HepG2 (cell line): ENCODE results near the gene LDLRAD4. TPM values are rescaled to one million over a fixed set of nuclear protein-coding genes. Genes with fewer than 3 reads are reported as not detected.

ENCODE experiments used
- ATAC-seq: fragments of 200-7000 bp; cut with Tn5 transposase; 3 replicates; pipeline ENCODE4 v1.9.1; 2020; ENCODE audit warnings: mild to moderate bottlenecking, moderate library complexity
- BruUV-seq: library from RNA; stranded (reverse); fragments of 400-500 nt; replicated peaks from 2 replicates; lab custom pipeline; 2021; lab: Mats Ljungman, UMichigan
- CTCF ChIA-PET: fragments of 300-600 bp; formaldehyde crosslinking; extraction: SDS; loops from one replicate; lab custom pipeline; 2021; ENCODE audit warnings: low total read pairs, inconsistent platforms, low intra/inter-chr PET ratio; lab: Yijun Ruan, JAX
- POLR2A ChIA-PET: fragments of 350-600 bp; sonication (Branson Sonifier 250); formaldehyde crosslinking; loops from one replicate; lab custom pipeline; 2020; ENCODE audit warnings: antibody characterized with exemption, inconsistent platforms; lab: Yijun Ruan, JAX
- DNase-seq: peaks from one replicate; pipeline ENCODE4 v3.0.0-alpha.2; 2015; ENCODE audit warnings: low spot score
- FAIRE-seq: peaks from 3 replicates; lab custom pipeline; 2011; peaks lifted over from hg19 to GRCh38; lab: Jason Lieb, UNC
- H2AFZ ChIP-seq: one replicate; pipeline ENCODE4 v1.6.1; 2011; ENCODE audit warnings: low read length, inconsistent platforms
- H3K27ac ChIP-seq: fragments of 300-600 bp; 3 replicates; pipeline ENCODE4 v1.8.0; 2011; ENCODE audit warnings: mixed run types, mild to moderate bottlenecking, mixed read lengths, low read length, inconsistent platforms; ENCODE audit not compliant: insufficient read depth; ENCODE audit errors: extremely low read length
- H3K27me3 ChIP-seq, 2 experiments: fragments of 200-600 bp in 1 of 2; 2 replicates in 1 of 2; 3 replicates in 1 of 2; pipeline versions ENCODE4 v1.6.0 to v1.8.0; 2011; ENCODE audit warnings: low read length in 2 of 2, mild to moderate bottlenecking in 2 of 2, moderate library complexity in 2 of 2, inconsistent platforms in 1 of 2; ENCODE audit not compliant: insufficient read depth in 2 of 2, control insufficient read depth in 1 of 2
- H3K36me3 ChIP-seq, 2 experiments: fragments of 200-600 bp in 1 of 2; replicated peaks in 1 of 2; 2 replicates in 1 of 2; 3 replicates in 1 of 2; pipeline versions ENCODE4 v1.5.1 to v1.8.0; 2011; ENCODE audit warnings: low read length in 2 of 2, inconsistent platforms in 1 of 2; ENCODE audit not compliant: insufficient read depth in 2 of 2, control insufficient read depth in 1 of 2
- H3K4me1 ChIP-seq: 2 replicates; pipeline ENCODE4 v1.5.1; 2012; ENCODE audit warnings: low read length, inconsistent platforms; ENCODE audit not compliant: insufficient read depth
- H3K4me2 ChIP-seq: 2 replicates; pipeline ENCODE4 v1.6.0; 2011; ENCODE audit warnings: low read depth, low read length, inconsistent platforms
- H3K4me3 ChIP-seq, 3 experiments: fragments of 200-600 bp in 1 of 3; sonication (generic), shearing (Covaris generic) in 1 of 3; replicated peaks in 1 of 3; 2 replicates each; pipeline ENCODE4 v1.5.1; 2011 to 2016; ENCODE audit warnings: low read length in 3 of 3, inconsistent platforms in 2 of 3, low read depth in 2 of 3, mild to moderate bottlenecking in 2 of 3, control low read depth in 1 of 3, mixed read lengths in 1 of 3; ENCODE audit not compliant: insufficient read depth in 1 of 3
- H3K79me2 ChIP-seq: one replicate; pipeline ENCODE4 v1.6.1; 2011; ENCODE audit warnings: low read length, inconsistent platforms; ENCODE audit not compliant: insufficient read depth
- H3K9ac ChIP-seq: 2 replicates; pipeline ENCODE4 v1.6.0; 2011; ENCODE audit warnings: mild to moderate bottlenecking, low read depth, low read length, inconsistent platforms; ENCODE audit not compliant: insufficient read depth
- H3K9me3 ChIP-seq: 2 replicates; pipeline ENCODE4 v1.5.1; 2012; ENCODE audit warnings: mild to moderate bottlenecking, low read length
- H4K20me1 ChIP-seq: 2 replicates; pipeline ENCODE4 v1.6.0; 2011; ENCODE audit warnings: inconsistent platforms, mild to moderate bottlenecking, low read length, moderate library complexity; ENCODE audit not compliant: insufficient read depth
- GABPA ChIP-seq, 2 experiments: IDR thresholded peaks; 2 replicates each; pipeline ENCODE4 v1.6.1; 2011 to 2016; ENCODE audit warnings: low read depth in 2 of 2, low read length in 1 of 2, missing biosample characterization in 1 of 2, missing genetic modification characterization in 1 of 2
- HNRNPL ChIP-seq: fragments of 200-400 bp; formaldehyde crosslinking; IDR thresholded peaks from 2 replicates; pipeline ENCODE4 v1.6.1; 2017; ENCODE audit warnings: mild to moderate bottlenecking, low read depth, low read length
- HOXA9 ChIP-seq: sonication (generic); formaldehyde crosslinking; IDR thresholded peaks from 2 replicates; pipeline ENCODE4 v1.8.1; 2022; ENCODE audit warnings: missing genetic modification reagents, mild to moderate bottlenecking, moderate library complexity, borderline replicate concordance
- NFAT5 ChIP-seq: sonication (generic); formaldehyde crosslinking; IDR thresholded peaks from 2 replicates; pipeline ENCODE4 v1.4.0; 2020; ENCODE audit warnings: missing genetic modification reagents
- NFIB ChIP-seq: sonication (generic); formaldehyde crosslinking; IDR thresholded peaks from 2 replicates; pipeline ENCODE4 v1.9.0; 2021; ENCODE audit warnings: missing genetic modification reagents, mild to moderate bottlenecking, borderline replicate concordance
- TBP ChIP-seq: sonication (generic); formaldehyde crosslinking; IDR thresholded peaks from 2 replicates; pipeline ENCODE4 v1.5.0; 2020; ENCODE audit warnings: missing genetic modification reagents
- ZBTB8A ChIP-seq: sonication (generic); formaldehyde crosslinking; IDR thresholded peaks from 2 replicates; pipeline ENCODE4 v1.4.0; 2020; ENCODE audit warnings: mild to moderate bottlenecking, low read depth, missing genetic modification reagents, borderline replicate concordance
- ZNF121 ChIP-seq: sonication (generic); formaldehyde crosslinking; IDR thresholded peaks from 2 replicates; pipeline ENCODE4 v1.5.0; 2020; ENCODE audit warnings: mild to moderate bottlenecking, missing genetic modification reagents
- ZNF143 ChIP-seq: sonication (generic); formaldehyde crosslinking; IDR thresholded peaks from 2 replicates; pipeline ENCODE4 v1.4.0; 2020; ENCODE audit warnings: missing genetic modification reagents
- ZNF17 ChIP-seq: sonication (generic); formaldehyde crosslinking; IDR thresholded peaks from 2 replicates; pipeline ENCODE4 v1.5.0; 2020; ENCODE audit warnings: mild to moderate bottlenecking, missing genetic modification reagents
- ZNF569 ChIP-seq: sonication (generic); formaldehyde crosslinking; IDR thresholded peaks from 2 replicates; pipeline ENCODE4 v1.5.0; 2020; ENCODE audit warnings: mild to moderate bottlenecking, missing genetic modification reagents, moderate library complexity, borderline replicate concordance
- ZNF639 ChIP-seq: conservative IDR thresholded peaks from 2 replicates; pipeline ENCODE4 v1.6.1; 2018; ENCODE audit warnings: missing genetic modification reagents
- ZNF713 ChIP-seq: sonication (generic); formaldehyde crosslinking; IDR thresholded peaks from 2 replicates; pipeline ENCODE4 v1.4.0; 2020; ENCODE audit warnings: mild to moderate bottlenecking, missing genetic modification reagents
- WGBS: methylation state at CpG from one replicate; pipeline ENCODE4 v1.1.6; 2017; ENCODE audit warnings: low lambda C conversion rate; 5-methylcytosine and 5-hydroxymethylcytosine counted together
- in situ Hi-C: cut with HindIII; loops from 2 replicates; pipeline ENCODE4 v1.10.0; 2017; ENCODE audit warnings: low pct_unique_long_range_greater_than_20kb; ENCODE audit not compliant: extremely low pct_ligation_motif_present
- intact Hi-C: fragments of 100-400 bp; cut with micrococcal nuclease; formaldehyde crosslinking; loops from one replicate; pipeline ENCODE4 v1.10.0; 2022; ENCODE audit not compliant: unreplicated experiment
- polyA plus RNA-seq, 8 experiments: library from polyadenylated mRNA; depleted of rRNA in 3 of 8; stranded (reverse) in 7 of 8; unstranded in 1 of 8; fragments of >200 nt; fragmentation: Illumina TruSeq in 4 of 8; extraction: Trizol in 4 of 8; gene quantifications; 2 replicates each; pipeline versions ENCODE4 v1.2.1 to v1.2.3, GENCODE V29; 2011 to 2016; ENCODE audit warnings: low read depth in 4 of 8, missing spikeins in 1 of 8, mixed read lengths in 1 of 8; ENCODE audit not compliant: insufficient read depth in 1 of 8
- total RNA-seq, 5 experiments: library from RNA; depleted of rRNA; stranded (reverse); fragments of >200 nt; fragmentation: Illumina TruSeq; extraction: Trizol; gene quantifications; 2 replicates each; pipeline ENCODE4 v1.2.3, GENCODE V29; 2016; ENCODE audit warnings: low read depth in 1 of 5

The LDLRAD4 gene
- total and polyA plus RNA-seq, 2 of the 13 experiments (the other 11 are each of a cell fraction or from before 2014, with no cell fraction given) = 13.6 to 20.9 TPM

- FAIRE-seq = no peak
- POLR2A ChIA-PET = no interaction called here
These were observed 386.2 kb downstream of the LDLRAD4 start for GRCh38 chr18:13604786-13605185.

GRCh38 chr18:13605477-13605876 is 386.9 kb downstream of the LDLRAD4 start:
- no peak overlapping the region for H3K9ac ChIP-seq
- WGBS = 80% methylated on average over 2 of the region's 5 CpGs
- H3K9me3 ChIP-seq = no peaks in the 10 kb centered on the region
- no peak overlapping the region for H3K27ac ChIP-seq
- H3K36me3 ChIP-seq = no peaks in the 10 kb centered on the region
- H3K4me2 ChIP-seq = no peak overlapping the region
- FAIRE-seq (no peak), ATAC-seq (no peak), DNase-seq (no peak)
- no peaks in the 10 kb centered on the region for H3K79me2 ChIP-seq
- no peaks in the 10 kb centered on the region for H3K4me1 ChIP-seq
- H3K4me3 ChIP-seq = no peak overlapping the region
- CTCF ChIA-PET = no interaction called here
- no TSS peak for BruUV-seq
- in situ Hi-C loops = no loop called here
- intact Hi-C loops = no loop called here
- H2AFZ ChIP-seq = no peak overlapping the region
- no peaks in the 10 kb centered on the region for H3K27me3 ChIP-seq
- POLR2A ChIA-PET = no interaction called here
- no peaks in the 10 kb centered on the region for H4K20me1 ChIP-seq
- TF ChIP-seq HNRNPL (no peak), ZBTB8A (CRISPR knock-in tag) (no peak), ZNF639 (no peak), NFIB (CRISPR knock-in tag) (no peak), ZNF569 (CRISPR knock-in tag) (no peak), GABPA (IDR thresholded peaks at IDR 0.05; ENCODE audit: low read depth, low read length) (no peak), GABPA (CRISPR knock-in tag; IDR thresholded peaks at IDR 0.05; ENCODE audit: low read depth) (no peak), TBP (CRISPR knock-in tag) (no peak), NFAT5 (CRISPR knock-in tag) (no peak), ZNF17 (CRISPR knock-in tag) (no peak)

More at GRCh38 chr18:13604786-13605185, 386.2 kb downstream of the LDLRAD4 start:
- DNase-seq (no peak), ATAC-seq (no peak)
- no peak for TF ChIP-seq HOXA9 (CRISPR knock-in tag)
- TF ChIP-seq ZNF143 (CRISPR knock-in tag) = no peak
- TF ChIP-seq ZNF121 (CRISPR knock-in tag) = no peak
- no peak for TF ChIP-seq ZNF713
- in situ Hi-C loops (no loop called here), intact Hi-C loops (no loop called here)
- no peak overlapping the region for H3K4me2 ChIP-seq
- H3K79me2 ChIP-seq = no peaks in the 10 kb centered on the region
- no peaks in the 10 kb centered on the region for H3K36me3 ChIP-seq
- no peak overlapping the region for H3K27ac ChIP-seq
- 92% methylated on average over 7 of the region's 7 CpGs for WGBS
- no peaks in the 10 kb centered on the region for H4K20me1 ChIP-seq
- H3K9ac ChIP-seq = no peak overlapping the region
- no peak overlapping the region for H2AFZ ChIP-seq
- no peaks in the 10 kb centered on the region for H3K27me3 ChIP-seq
- no peaks in the 10 kb centered on the region for H3K9me3 ChIP-seq
- no TSS peak for BruUV-seq
- H3K4me1 ChIP-seq = no peaks in the 10 kb centered on the region
- CTCF ChIA-PET = no interaction called here
- H3K4me3 ChIP-seq = no peak overlapping the region
